Measurements from ENCODE around the gene CD19.

GRCh38 chr16:28918698-28919097, 13.1 kb upstream of the CD19 start:
- no peak for TF ChIP-seq SUZ12 (IDR thresholded peaks at IDR 0.05; ENCODE audit: extremely low read depth, insufficient read depth, insufficient read length)
- no peak for TF ChIP-seq YY1 (IDR thresholded peaks at IDR 0.05; ENCODE audit: insufficient read depth, insufficient read length)
- TF ChIP-seq ZNF274 (IDR thresholded peaks at IDR 0.05; ENCODE audit: low read depth, low read length): no peak

Measured in NT2/D1 (cell line).